CD14-positive monocyte (primary cell): ENCODE data around the gene ZGRF1. TPM values are rescaled to one million over a fixed set of nuclear protein-coding genes. Genes with fewer than 3 reads are reported as not detected.

Source experiments
- DNase-seq, 3 donors: peaks; one replicate each; pipeline ENCODE4 v3.0.0-alpha.2; 2011 to 2022
- H2AFZ ChIP-seq: 2 replicates; pipeline ENCODE4 v1.6.0; 2012; ENCODE audit warnings: mild to moderate bottlenecking, low read depth, low read length, inconsistent platforms; ENCODE audit not compliant: insufficient read depth, poor library complexity, severe bottlenecking
- H3K27ac ChIP-seq, 2 donors: 1 replicate in 1 of 2; 2 replicates in 1 of 2; pipeline ENCODE4 v1.5.1; 2012 to 2013; ENCODE audit warnings: low read length in 2 of 2, control low read depth in 1 of 2, inconsistent platforms in 1 of 2, low read depth in 1 of 2, mild to moderate bottlenecking in 1 of 2
- H3K27me3 ChIP-seq, 2 donors: one replicate each; pipeline versions ENCODE4 v1.6.0 to v1.6.1; 2011 to 2013; ENCODE audit warnings: low read length in 2 of 2; ENCODE audit not compliant: control insufficient read depth in 2 of 2, insufficient read depth in 2 of 2
- H3K36me3 ChIP-seq, 2 donors: replicated peaks in 1 of 2; 1 replicate in 1 of 2; 2 replicates in 1 of 2; pipeline versions ENCODE4 v1.5.1 to v1.6.1; 2012 to 2013; ENCODE audit warnings: low read length in 2 of 2, control low read depth in 1 of 2, inconsistent platforms in 1 of 2, mild to moderate bottlenecking in 1 of 2; ENCODE audit not compliant: insufficient read depth in 2 of 2, control insufficient read depth in 1 of 2
- H3K4me1 ChIP-seq, 2 donors: 1 replicate in 1 of 2; 2 replicates in 1 of 2; pipeline versions ENCODE4 v1.5.1 to v1.6.1; 2012 to 2013; ENCODE audit warnings: low read length in 2 of 2, control low read depth in 1 of 2, inconsistent platforms in 1 of 2, mild to moderate bottlenecking in 1 of 2, moderate library complexity in 1 of 2; ENCODE audit not compliant: insufficient read depth in 2 of 2, control insufficient read depth in 1 of 2
- H3K4me2 ChIP-seq: replicated peaks from 2 replicates; pipeline ENCODE3; 2012; ENCODE audit warnings: low read length, moderate library complexity, mild to moderate bottlenecking; ENCODE audit not compliant: poor library complexity, severe bottlenecking; ENCODE audit errors: extremely low read depth
- H3K4me3 ChIP-seq, 3 experiments: fragments of 200-600 bp in 1 of 3; sonication (generic) in 1 of 3; replicated peaks in 1 of 3; 1 replicate in 2 of 3; 2 replicates in 1 of 3; pipeline ENCODE4 v1.5.1; 2011 to 2013; ENCODE audit warnings: low read length in 3 of 3, mild to moderate bottlenecking in 3 of 3, control low read depth in 2 of 3, low read depth in 2 of 3, inconsistent platforms in 1 of 3, moderate library complexity in 1 of 3
- H3K79me2 ChIP-seq: 2 replicates; pipeline ENCODE4 v1.6.0; 2012; ENCODE audit warnings: mild to moderate bottlenecking, control low read depth, inconsistent platforms, low read length, moderate library complexity; ENCODE audit not compliant: insufficient read depth
- H3K9ac ChIP-seq: 2 replicates; pipeline ENCODE4 v1.6.0; 2017; ENCODE audit warnings: low read length, mild to moderate bottlenecking; ENCODE audit not compliant: insufficient read depth, poor library complexity, severe bottlenecking
- H3K9me3 ChIP-seq, 2 donors: replicated peaks in 1 of 2; 1 replicate in 1 of 2; 2 replicates in 1 of 2; pipeline versions ENCODE4 v1.5.1 to v1.6.1; 2012 to 2013; ENCODE audit warnings: low read length in 2 of 2, control low read depth in 1 of 2; ENCODE audit not compliant: control insufficient read depth in 1 of 2, insufficient read depth in 1 of 2
- H4K20me1 ChIP-seq: 2 replicates; pipeline ENCODE4 v1.6.0; 2012; ENCODE audit warnings: mild to moderate bottlenecking, low read length, control low read depth, moderate library complexity; ENCODE audit not compliant: insufficient read depth
- H3K27ac Mint-ChIP-seq, 7 donors: one replicate each; pipeline ENCODE4 v1.8.0; 2020; ENCODE audit warnings: mild to moderate bottlenecking in 7 of 7, mixed read lengths in 7 of 7, moderate library complexity in 6 of 7, inconsistent platforms in 2 of 7
- H3K27me3 Mint-ChIP-seq, 3 donors: one replicate each; pipeline ENCODE4 v1.8.0; 2021 to 2022; ENCODE audit warnings: low read depth in 3 of 3, mild to moderate bottlenecking in 3 of 3, mixed read lengths in 3 of 3, moderate library complexity in 3 of 3, inconsistent platforms in 1 of 3
- H3K36me3 Mint-ChIP-seq, 2 donors: one replicate each; pipeline ENCODE4 v1.8.0; 2020; ENCODE audit warnings: mixed read lengths in 2 of 2, inconsistent platforms in 1 of 2, mild to moderate bottlenecking in 1 of 2
- H3K4me1 Mint-ChIP-seq: one replicate; pipeline ENCODE4 v1.8.0; 2020; ENCODE audit warnings: mild to moderate bottlenecking, mixed read lengths
- H3K4me3 Mint-ChIP-seq, 2 donors: one replicate each; pipeline ENCODE4 v1.8.0; 2020; ENCODE audit warnings: mild to moderate bottlenecking in 2 of 2, mixed read lengths in 2 of 2, moderate library complexity in 1 of 2
- H3K9me3 Mint-ChIP-seq, 7 donors: one replicate each; pipeline ENCODE4 v1.8.0; 2020 to 2022; ENCODE audit warnings: mixed read lengths in 7 of 7, mild to moderate bottlenecking in 6 of 7, moderate library complexity in 6 of 7, inconsistent platforms in 2 of 7
- WGBS: methylation state at CpG from one replicate; pipeline ENCODE4 v1.1.5; 2013; ENCODE audit warnings: missing lambda C conversion rate; ENCODE audit not compliant: insufficient coverage; 5-methylcytosine and 5-hydroxymethylcytosine counted together
- intact Hi-C, 2 donors: fragments of 100-400 bp; cut with micrococcal nuclease; formaldehyde crosslinking; loops; one replicate each; pipeline versions ENCODE4 v1.15.0 to v1.15.1; 2023
- polyA plus RNA-seq, 3 donors: library from polyadenylated mRNA; depleted of rRNA in 1 of 3; unstranded in 2 of 3; stranded (reverse) in 1 of 3; fragments of 300-500 nt in 2 of 3; fragments of >200 nt in 1 of 3; fragmentation: Illumina TruSeq in 2 of 3; gene quantifications; 1 replicate in 2 of 3; 2 replicates in 1 of 3; pipeline ENCODE4 v1.2.3, GENCODE V29; 2012 to 2021
- TF ChIP-seq, protein P1 (sequence below): fragments of 200-600 bp; IDR thresholded peaks from one replicate; pipeline ENCODE4 v1.8.0; 2022; ENCODE audit warnings: antibody characterized with exemption, mild to moderate bottlenecking

The ZGRF1 gene
- polyA plus RNA-seq, 3 donors: 0.81 to 2.9 (median 0.81) TPM

DNA sequence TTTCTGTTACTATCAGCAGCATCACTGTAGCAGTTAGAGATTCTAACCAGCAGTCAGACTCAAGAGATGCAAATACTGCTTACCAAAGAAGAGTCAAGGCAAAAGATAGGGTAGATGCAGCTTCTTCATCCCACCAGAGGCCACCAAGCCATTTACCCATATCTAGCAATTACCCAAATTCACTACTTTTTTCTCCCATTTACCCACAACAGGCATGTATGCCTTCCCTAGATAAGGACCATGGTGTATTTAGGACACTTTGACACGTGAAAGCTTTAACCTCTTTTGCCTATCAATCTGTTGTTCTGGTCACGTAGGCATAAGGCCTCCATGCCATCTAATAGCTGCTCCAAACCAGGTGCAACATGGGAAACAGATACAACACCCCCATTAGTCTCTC is 5.8 kb upstream of the ZGRF1 start:
- H3K4me2 ChIP-seq: no peak overlapping the region
- H3K4me1 ChIP-seq: peaks cover 26 to 31% of the 10 kb centered on the region in 2 donors
- TF ChIP-seq, protein P1, sequence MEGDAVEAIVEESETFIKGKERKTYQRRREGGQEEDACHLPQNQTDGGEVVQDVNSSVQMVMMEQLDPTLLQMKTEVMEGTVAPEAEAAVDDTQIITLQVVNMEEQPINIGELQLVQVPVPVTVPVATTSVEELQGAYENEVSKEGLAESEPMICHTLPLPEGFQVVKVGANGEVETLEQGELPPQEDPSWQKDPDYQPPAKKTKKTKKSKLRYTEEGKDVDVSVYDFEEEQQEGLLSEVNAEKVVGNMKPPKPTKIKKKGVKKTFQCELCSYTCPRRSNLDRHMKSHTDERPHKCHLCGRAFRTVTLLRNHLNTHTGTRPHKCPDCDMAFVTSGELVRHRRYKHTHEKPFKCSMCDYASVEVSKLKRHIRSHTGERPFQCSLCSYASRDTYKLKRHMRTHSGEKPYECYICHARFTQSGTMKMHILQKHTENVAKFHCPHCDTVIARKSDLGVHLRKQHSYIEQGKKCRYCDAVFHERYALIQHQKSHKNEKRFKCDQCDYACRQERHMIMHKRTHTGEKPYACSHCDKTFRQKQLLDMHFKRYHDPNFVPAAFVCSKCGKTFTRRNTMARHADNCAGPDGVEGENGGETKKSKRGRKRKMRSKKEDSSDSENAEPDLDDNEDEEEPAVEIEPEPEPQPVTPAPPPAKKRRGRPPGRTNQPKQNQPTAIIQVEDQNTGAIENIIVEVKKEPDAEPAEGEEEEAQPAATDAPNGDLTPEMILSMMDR: no peak
- H4K20me1 ChIP-seq: peaks cover 17% of the 10 kb centered on the region
- H3K27me3 ChIP-seq: no peaks in the 10 kb centered on the region
- no peaks in the 10 kb centered on the region for H3K9me3 ChIP-seq
- intact Hi-C loops: no loop called here
- no peak overlapping the region for H2AFZ ChIP-seq
- Mint-ChIP-seq H3K4me3 (no peak overlapping the region), H3K4me1 (peaks cover 26% of the 10 kb centered on the region), H3K27me3 (peaks cover 0 to 4% (median 1%) of the 10 kb centered on the region in 3 donors), H3K9me3 (no peaks in the 10 kb centered on the region), H3K27ac (peak overlapping the region in 2 of 7 donors; percentile 28 to 92), H3K36me3 (peaks cover 34 to 48% of the 10 kb centered on the region in 2 donors)
- H3K9ac ChIP-seq: no peak overlapping the region
- H3K4me3 ChIP-seq: no peak overlapping the region
- WGBS: 80% methylated on average over 1 of the region's 2 CpGs
- H3K27ac ChIP-seq: peak overlapping the region in 1 of 2 donors; percentile 65
- H3K79me2 ChIP-seq: peaks cover 64% of the 10 kb centered on the region
- DNase-seq: no peak
- H3K36me3 ChIP-seq: peaks cover 28 to 32% of the 10 kb centered on the region in 2 donors

DNA sequence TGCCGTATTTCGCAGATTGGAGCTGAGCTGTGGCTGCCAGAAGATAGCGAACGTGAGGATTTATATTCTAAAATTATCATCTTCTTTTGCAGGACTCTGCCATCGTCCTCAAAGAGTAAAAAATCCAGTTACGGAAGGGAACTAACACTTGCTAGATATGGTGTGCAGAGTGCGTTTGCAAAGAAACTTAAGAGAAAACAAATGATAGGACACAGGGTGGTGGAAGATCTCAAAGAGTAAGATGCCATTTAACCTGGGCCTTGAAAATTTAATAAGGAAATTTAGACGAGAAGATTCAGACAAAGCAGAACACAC is 800 bp upstream of the ZGRF1 start:
- H3K4me3 Mint-ChIP-seq: no peak overlapping the region
- Histone ChIP-seq H3K79me2 (peaks cover 76% of the 10 kb centered on the region), H3K36me3 (peaks cover 0 to 5% of the 10 kb centered on the region in 2 donors)

More for the DNA sequence above, 800 bp upstream of the ZGRF1 start:
- Histone ChIP-seq H3K4me1 (peaks cover 19 to 28% of the 10 kb centered on the region in 2 donors), H3K27ac (peak overlapping the region; percentile 90 to 98), H2AFZ (peak overlapping the region; percentile 99), H3K9ac (peak overlapping the region; percentile 89), H4K20me1 (peaks cover 15% of the 10 kb centered on the region), H3K9me3 (no peaks in the 10 kb centered on the region), H3K27me3 (no peaks in the 10 kb centered on the region), H3K4me3 (peak overlapping the region; percentile 79 to 96 (median 91)), H3K4me2 (peak overlapping the region; percentile 94)
- Mint-ChIP-seq H3K9me3 (no peaks in the 10 kb centered on the region), H3K36me3 (peaks cover 10 to 17% of the 10 kb centered on the region in 2 donors), H3K27ac (no peak overlapping the region), H3K4me1 (peaks cover 16% of the 10 kb centered on the region), H3K27me3 (peaks cover 0 to 1% (median 0%) of the 10 kb centered on the region in 3 donors)
- no peak for DNase-seq
- TF ChIP-seq, protein P1: peak; percentile 28
- WGBS: 0% methylated on average over 3 of the region's 8 CpGs
- intact Hi-C loops: no loop called here
